ENCODE data around the gene IRAK3.
"Not testable (repeated sequence)": the region's sequence is repeated elsewhere in the genome, so short reads cannot be mapped to it uniquely, and the experiment has no call there.

The IRAK3 gene

DNA sequence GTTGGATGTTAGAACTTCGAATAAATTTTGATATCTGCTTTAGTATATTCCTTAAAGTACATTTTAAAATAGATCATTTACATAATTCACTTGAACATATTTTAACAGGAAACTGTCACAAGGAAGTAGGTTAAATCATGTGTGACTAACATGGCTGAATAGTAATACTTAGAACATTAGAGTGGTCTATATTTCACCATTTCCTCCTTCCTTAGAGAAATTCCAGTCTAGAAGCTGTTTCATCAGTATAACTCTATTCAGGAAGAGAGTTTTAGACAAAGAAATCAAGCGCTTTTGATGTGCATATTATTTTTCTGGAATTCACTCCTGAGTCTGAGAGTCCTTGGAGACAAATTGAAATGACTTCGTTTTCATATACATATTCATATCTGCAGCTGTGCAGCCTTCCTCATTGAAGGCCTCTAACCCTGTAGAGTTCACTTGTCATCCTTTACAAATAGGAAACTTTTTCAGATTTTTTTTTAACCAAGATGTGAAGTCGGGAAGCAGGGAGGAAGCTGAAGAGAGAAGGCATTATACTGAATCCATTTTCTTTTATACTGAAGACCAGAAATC is 28.4 kb downstream of the IRAK3 start:
- TF ChIP-seq, protein P1, sequence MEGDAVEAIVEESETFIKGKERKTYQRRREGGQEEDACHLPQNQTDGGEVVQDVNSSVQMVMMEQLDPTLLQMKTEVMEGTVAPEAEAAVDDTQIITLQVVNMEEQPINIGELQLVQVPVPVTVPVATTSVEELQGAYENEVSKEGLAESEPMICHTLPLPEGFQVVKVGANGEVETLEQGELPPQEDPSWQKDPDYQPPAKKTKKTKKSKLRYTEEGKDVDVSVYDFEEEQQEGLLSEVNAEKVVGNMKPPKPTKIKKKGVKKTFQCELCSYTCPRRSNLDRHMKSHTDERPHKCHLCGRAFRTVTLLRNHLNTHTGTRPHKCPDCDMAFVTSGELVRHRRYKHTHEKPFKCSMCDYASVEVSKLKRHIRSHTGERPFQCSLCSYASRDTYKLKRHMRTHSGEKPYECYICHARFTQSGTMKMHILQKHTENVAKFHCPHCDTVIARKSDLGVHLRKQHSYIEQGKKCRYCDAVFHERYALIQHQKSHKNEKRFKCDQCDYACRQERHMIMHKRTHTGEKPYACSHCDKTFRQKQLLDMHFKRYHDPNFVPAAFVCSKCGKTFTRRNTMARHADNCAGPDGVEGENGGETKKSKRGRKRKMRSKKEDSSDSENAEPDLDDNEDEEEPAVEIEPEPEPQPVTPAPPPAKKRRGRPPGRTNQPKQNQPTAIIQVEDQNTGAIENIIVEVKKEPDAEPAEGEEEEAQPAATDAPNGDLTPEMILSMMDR (IDR thresholded peaks at IDR 0.05; ENCODE audit: insufficient read depth, missing control alignments) = no peak
- FAIRE-seq = no peak
- no peak for DNase-seq (ENCODE audit: insufficient read length, low spot score)

DNA sequence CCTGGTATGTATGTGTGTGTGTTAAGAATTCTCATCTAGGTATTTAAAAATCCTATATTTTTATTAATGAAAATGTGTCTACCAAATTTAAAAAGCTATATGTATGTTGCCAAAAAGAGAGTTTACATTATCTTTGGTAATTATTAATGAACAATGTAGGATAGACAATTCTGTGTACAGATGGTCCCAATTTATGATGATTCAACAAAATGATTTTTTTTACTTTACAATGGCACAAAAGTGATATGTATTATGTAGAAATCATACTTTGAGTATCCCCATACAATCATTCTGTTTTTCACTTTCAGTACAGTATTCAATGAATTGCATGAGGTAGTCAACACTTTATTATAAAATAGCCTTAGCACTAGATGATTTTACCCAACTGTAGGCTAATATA is 39.4 kb downstream of the IRAK3 start:
- DNase-seq (ENCODE audit: insufficient read length, low spot score) = no peak
- TF ChIP-seq, protein P1 (IDR thresholded peaks at IDR 0.05; ENCODE audit: insufficient read depth, missing control alignments) = no peak
- FAIRE-seq = no peak

DNA sequence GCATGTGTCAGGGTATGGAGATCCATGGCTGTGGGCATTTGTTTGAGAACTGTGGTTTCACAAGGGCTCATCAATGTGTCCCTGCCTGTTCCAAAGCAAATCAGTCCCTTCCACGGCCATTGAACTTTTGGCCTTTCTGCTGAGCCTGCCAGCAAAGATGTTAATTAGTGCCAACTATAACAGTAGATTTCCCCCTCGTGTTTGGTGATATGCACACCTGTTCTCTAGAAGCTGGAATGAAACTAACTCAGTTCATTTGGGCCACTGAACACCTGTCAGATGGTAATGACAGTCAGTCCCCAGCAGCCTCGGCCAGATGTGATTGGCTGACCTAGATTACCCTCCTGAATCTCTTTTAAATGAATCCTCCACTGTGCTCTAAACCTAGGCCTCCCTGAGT is 43.2 kb downstream of the IRAK3 start:
- TF ChIP-seq, protein P1 (IDR thresholded peaks at IDR 0.05; ENCODE audit: insufficient read depth, missing control alignments) = no peak
- FAIRE-seq (no peak), DNase-seq (ENCODE audit: insufficient read length, low spot score) (no peak)

DNA sequence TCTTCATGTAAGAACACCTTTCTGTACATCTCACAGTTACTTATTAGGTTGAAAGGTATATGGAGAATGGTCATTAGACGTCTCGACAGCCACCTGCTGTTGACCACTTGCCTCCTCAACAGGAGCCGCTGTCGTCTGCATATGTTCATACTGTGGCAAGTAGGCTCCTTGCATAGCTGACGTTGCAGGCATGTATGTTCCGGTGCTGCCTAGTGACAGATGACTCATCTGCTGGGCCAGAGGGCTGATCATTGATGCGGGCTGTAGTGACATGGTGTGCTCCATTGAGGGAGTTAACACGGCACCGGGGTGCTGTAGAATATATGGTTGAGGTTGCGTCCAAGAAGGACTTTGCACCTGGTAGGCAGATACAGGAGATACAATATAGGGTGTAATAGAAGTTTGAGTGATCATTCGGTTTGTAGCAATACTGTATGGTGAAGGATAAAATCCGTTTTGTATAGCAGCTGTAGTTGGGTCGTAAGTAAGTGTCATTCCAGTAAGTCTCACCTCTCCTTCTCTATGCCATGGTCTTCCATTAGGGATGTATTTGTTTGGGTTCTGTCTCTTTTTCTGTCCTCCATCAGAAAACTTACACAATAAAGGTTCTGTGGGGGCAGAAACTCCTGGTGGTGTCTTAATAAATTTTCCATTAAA is 45.2 kb downstream of the IRAK3 start:
- peak; percentile 33 for DNase-seq (ENCODE audit: insufficient read length, low spot score)
- FAIRE-seq = not testable (repeated sequence)

DNA sequence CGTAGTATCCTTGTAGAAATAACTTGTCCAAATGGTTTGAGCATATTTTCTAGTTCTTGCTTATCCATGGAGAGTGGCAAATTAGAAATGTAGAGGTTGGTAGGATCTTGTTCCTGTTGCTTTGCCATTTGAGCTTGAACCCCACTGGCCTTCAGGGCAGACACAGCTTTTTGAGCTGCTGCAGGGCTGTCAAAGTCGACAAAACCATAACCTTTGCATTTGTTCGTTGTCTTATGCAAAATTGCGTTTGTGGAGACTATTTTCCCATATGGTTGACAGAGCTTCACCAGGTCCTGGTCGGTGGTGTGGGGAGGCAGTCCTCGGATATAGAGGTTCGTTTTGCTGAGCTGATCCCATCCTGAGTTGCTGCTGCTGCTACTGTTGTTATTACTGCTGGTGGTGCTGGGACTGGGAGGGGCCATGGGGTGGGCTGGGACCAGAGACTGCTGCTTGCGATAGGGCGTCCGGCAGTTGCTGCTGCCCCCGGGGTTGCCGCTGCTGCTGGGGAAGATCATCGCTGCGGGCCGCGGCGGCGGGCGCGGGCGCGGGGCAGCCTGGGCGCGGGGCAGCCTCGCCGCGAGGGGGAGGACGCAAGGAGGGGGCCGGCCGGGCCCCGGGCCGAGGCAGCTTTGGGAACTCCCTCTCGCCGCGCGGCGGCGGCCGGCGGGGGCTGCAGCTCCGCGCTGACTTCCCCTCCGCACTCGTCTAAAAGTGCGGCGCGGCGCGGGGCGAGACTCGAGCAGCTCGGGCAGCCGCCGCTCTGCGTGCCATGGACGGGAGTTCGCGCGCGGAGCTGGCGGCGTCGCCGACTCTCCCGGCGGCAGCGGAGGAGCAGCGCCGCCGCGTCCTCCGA is 46.0 kb downstream of the IRAK3 start:
- not testable (repeated sequence) for FAIRE-seq
- peak; percentile 27 for DNase-seq (ENCODE audit: insufficient read length, low spot score)

DNA sequence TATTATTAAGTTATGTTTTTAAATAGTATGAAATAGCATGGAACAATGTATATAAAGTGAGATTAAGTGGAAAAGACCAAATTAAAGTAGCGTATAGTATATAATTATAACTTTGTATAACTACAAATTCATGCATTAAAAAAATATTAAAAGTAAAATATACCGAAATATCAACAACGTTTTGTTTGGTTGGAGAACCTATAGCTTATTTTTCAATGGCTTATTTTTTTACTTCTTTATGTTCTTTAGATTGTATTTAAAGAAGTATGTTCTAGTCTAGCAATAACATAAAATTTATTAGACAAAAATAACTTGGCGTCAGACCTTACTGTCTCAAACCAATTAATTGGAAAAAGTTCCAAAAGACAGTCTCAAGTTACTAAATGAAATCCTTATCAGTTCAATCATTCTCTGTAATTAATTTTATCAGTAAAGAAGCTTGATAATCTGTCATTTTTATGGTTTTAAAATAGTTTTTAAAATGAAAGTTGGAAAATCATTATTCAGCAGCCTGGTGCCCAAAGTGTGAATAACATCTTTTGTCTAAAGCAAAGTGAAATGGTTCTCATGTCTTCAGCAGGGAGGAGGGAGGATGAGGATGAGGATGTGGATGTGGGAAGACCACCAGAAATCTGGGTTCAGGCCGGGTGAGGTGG is 46.7 kb downstream of the IRAK3 start:
- FAIRE-seq (no peak), DNase-seq (ENCODE audit: insufficient read length, low spot score) (no peak)

DNA sequence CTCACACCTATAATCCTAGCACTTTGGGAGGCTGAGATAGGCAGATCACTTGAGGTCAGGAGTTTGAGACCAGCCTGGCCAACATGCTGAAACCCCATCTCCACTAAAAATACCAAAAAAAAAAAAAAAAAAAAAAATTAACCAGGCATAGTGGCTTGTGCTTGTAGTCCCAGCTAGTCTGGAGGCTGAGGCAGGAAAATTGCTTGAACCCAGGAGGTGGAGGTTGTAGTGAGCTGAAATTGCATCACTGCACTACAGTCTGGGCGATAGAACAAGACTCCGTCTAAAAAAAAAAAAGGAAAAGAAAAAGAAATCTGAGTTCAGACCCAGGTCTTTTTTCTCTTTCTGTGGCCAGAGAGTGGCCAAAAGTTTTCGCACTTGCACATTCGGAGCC is 47.3 kb downstream of the IRAK3 start:
- not testable (repeated sequence) for FAIRE-seq

More for the DNA sequence above, 46.7 kb downstream of the IRAK3 start:
- TF ChIP-seq, protein P1 (IDR thresholded peaks at IDR 0.05; ENCODE audit: insufficient read depth, missing control alignments) = no peak

DNA sequence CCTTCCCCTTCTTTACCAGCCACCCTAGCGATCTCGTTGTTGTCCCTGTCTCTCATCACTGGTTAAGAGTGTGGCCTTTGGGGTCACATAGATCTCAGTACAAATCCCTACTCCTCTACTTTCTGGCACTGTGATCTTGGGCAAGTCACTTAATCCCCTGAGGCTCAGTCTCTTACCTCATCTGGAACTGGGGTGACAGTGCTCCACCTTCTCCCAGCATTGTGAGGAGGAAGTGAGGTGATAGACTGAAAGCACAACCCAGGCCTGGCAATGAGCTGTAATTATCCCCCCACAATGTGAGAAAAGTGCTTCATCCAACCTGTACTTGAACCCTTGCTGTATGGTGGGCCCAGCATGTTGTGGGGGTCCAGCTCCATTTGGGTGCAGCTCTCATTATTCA is 48.0 kb downstream of the IRAK3 start:
- TF ChIP-seq, protein P1 (IDR thresholded peaks at IDR 0.05; ENCODE audit: insufficient read depth, missing control alignments) = no peak
- no peak for FAIRE-seq
- no peak for DNase-seq (ENCODE audit: insufficient read length, low spot score)

More for the DNA sequence above, 47.3 kb downstream of the IRAK3 start:
- not testable (repeated sequence) for DNase-seq (ENCODE audit: insufficient read length, low spot score)

Measured in D721Med (cell line).